Keratinocyte (primary cell): ENCODE results near the gene ZBTB34. TPM values are rescaled to one million over a fixed set of nuclear protein-coding genes. Genes with fewer than 3 reads are reported as not detected.

Experiments
- DNase-seq: peaks from one replicate; pipeline ENCODE4 v3.0.0-alpha.2; 2011; ENCODE audit warnings: low read depth, missing footprints, low spot score
- FAIRE-seq: peaks from 2 replicates; lab custom pipeline; 2011; peaks lifted over from hg19 to GRCh38; lab: Jason Lieb, UNC
- H2AFZ ChIP-seq: 2 replicates; pipeline ENCODE4 v1.6.0; 2012; ENCODE audit warnings: low read length, control low read depth, inconsistent platforms; ENCODE audit not compliant: control insufficient read depth
- H3K27ac ChIP-seq: 2 replicates; pipeline ENCODE4 v1.5.1; 2011; ENCODE audit warnings: low read length; ENCODE audit not compliant: control insufficient read depth, insufficient read depth
- H3K27me3 ChIP-seq: 3 replicates; pipeline ENCODE4 v1.6.0; 2011; ENCODE audit warnings: low read length; ENCODE audit not compliant: control insufficient read depth, insufficient read depth; ENCODE audit errors: extremely low read depth
- H3K36me3 ChIP-seq, 2 experiments: 2 replicates in 1 of 2; 3 replicates in 1 of 2; pipeline ENCODE4 v1.5.1; 2011; ENCODE audit warnings: low read length in 2 of 2, mild to moderate bottlenecking in 1 of 2; ENCODE audit not compliant: control insufficient read depth in 2 of 2, insufficient read depth in 2 of 2; ENCODE audit errors: extremely low read depth in 1 of 2
- H3K4me1 ChIP-seq: 3 replicates; pipeline ENCODE4 v1.5.1; 2011; ENCODE audit warnings: low read length; ENCODE audit not compliant: control insufficient read depth, insufficient read depth; ENCODE audit errors: extremely low read depth
- H3K4me2 ChIP-seq: 3 replicates; pipeline ENCODE4 v1.6.0; 2011; ENCODE audit warnings: low read depth, low read length; ENCODE audit not compliant: control insufficient read depth, insufficient read depth; ENCODE audit errors: extremely low read depth
- H3K4me3 ChIP-seq, 3 experiments: fragments of 200-600 bp in 1 of 3; sonication (generic) in 1 of 3; 2 replicates in 2 of 3; 3 replicates in 1 of 3; pipeline ENCODE4 v1.5.1; 2011 to 2016; ENCODE audit warnings: low read length in 3 of 3, mild to moderate bottlenecking in 3 of 3, control low read depth in 2 of 3, inconsistent platforms in 1 of 3, low read depth in 1 of 3, mixed read lengths in 1 of 3, mixed run types in 1 of 3, moderate library complexity in 1 of 3; ENCODE audit not compliant: control insufficient read depth in 2 of 3, insufficient read depth in 2 of 3; ENCODE audit errors: extremely low read depth in 1 of 3
- H3K79me2 ChIP-seq: 2 replicates; pipeline ENCODE4 v1.6.0; 2012; ENCODE audit warnings: low read length; ENCODE audit not compliant: control insufficient read depth, insufficient read depth
- H3K9ac ChIP-seq: 3 replicates; pipeline ENCODE4 v1.6.0; 2011; ENCODE audit warnings: low read length; ENCODE audit not compliant: control insufficient read depth, insufficient read depth; ENCODE audit errors: extremely low read depth
- H3K9me1 ChIP-seq: 3 replicates; pipeline ENCODE4 v1.6.0; 2011; ENCODE audit warnings: low read length; ENCODE audit not compliant: control insufficient read depth, insufficient read depth; ENCODE audit errors: extremely low read depth
- H3K9me3 ChIP-seq: 2 replicates; pipeline ENCODE4 v1.5.1; 2012; ENCODE audit warnings: low read depth, low read length; ENCODE audit not compliant: control insufficient read depth
- H4K20me1 ChIP-seq: 3 replicates; pipeline ENCODE4 v1.6.0; 2011; ENCODE audit warnings: low read length; ENCODE audit not compliant: control insufficient read depth, insufficient read depth; ENCODE audit errors: extremely low read depth
- CTCF ChIP-seq, 3 experiments: IDR thresholded peaks in 1 of 3; conservative IDR thresholded peaks in 1 of 3; optimal IDR thresholded peaks in 1 of 3; 2 replicates in 2 of 3; 3 replicates in 1 of 3; pipeline versions ENCODE3 to v1.5.1; 2011; ENCODE audit warnings: low read length in 3 of 3, mild to moderate bottlenecking in 3 of 3, moderate library complexity in 2 of 3, control low read depth in 1 of 3, inconsistent platforms in 1 of 3; ENCODE audit not compliant: insufficient read depth in 2 of 3; ENCODE audit errors: extremely low read depth in 1 of 3
- EZH2 ChIP-seq: IDR thresholded peaks from one replicate; pipeline ENCODE4 v1.6.1; 2012; ENCODE audit warnings: inconsistent platforms, mild to moderate bottlenecking, low read length, moderate library complexity
- dilution Hi-C: fragments of 300-500 bp; cut with MboI; formaldehyde crosslinking; loops from one replicate; pipeline ENCODE4 v1.7.0; 2020; ENCODE audit warnings: low sequenced_read_pairs; ENCODE audit not compliant: extremely low pct_ligation_motif_present
- polyA plus RNA-seq, 5 experiments: library from polyadenylated mRNA; depleted of rRNA in 3 of 5; stranded (reverse) in 3 of 5; stranded (forward) in 1 of 5; unstranded in 1 of 5; fragments of >200 nt; gene quantifications; 1 replicate in 1 of 5; 2 replicates in 3 of 5; 3 replicates in 1 of 5; pipeline versions ENCODE4 v1.2.1 to v1.2.3, GENCODE V29; 2011 to 2012; ENCODE audit warnings: missing spikeins in 2 of 5, low read depth in 1 of 5, low replicate concordance in 1 of 5

ZBTB34 gene
- polyA plus RNA-seq, 1 donor (not counting 4 experiments of a cell fraction or from before 2014, with no cell fraction given), result 6.4 TPM

- no peak overlapping the region for H3K27ac ChIP-seq
- DNase-seq (no peak), FAIRE-seq (no peak)
- H3K4me1 ChIP-seq, result peaks cover 8% of the 10 kb centered on the region
- no peak overlapping the region for H3K4me2 ChIP-seq
- no peaks in the 10 kb centered on the region for H3K9me3 ChIP-seq
- no peaks in the 10 kb centered on the region for H4K20me1 ChIP-seq
- dilution Hi-C loops, result no loop called here
- peaks cover 10% of the 10 kb centered on the region for H3K79me2 ChIP-seq
- H2AFZ ChIP-seq, result no peak overlapping the region
- H3K4me3 ChIP-seq, result no peak overlapping the region
- no peak overlapping the region for H3K9ac ChIP-seq
- no peaks in the 10 kb centered on the region for H3K9me1 ChIP-seq
- no peaks in the 10 kb centered on the region for H3K27me3 ChIP-seq
- TF ChIP-seq EZH2 (no peak), CTCF (optimal IDR thresholded peaks at IDR 0.05 in 1 of 3, IDR thresholded peaks at IDR 0.05 in 1 of 3, conservative IDR thresholded peaks at IDR 0.05 in 1 of 3; ENCODE audit: extremely low read depth in 1 of 3, insufficient read depth in 2 of 3, low read length in 3 of 3) (no peak)
- peaks cover 18 to 23% of the 10 kb centered on the region in 2 experiments for H3K36me3 ChIP-seq
Measured at GRCh38 chr9:126833710-126834345, 26.6 kb upstream of the ZBTB34 start.

GRCh38 chr9:126834672-126835071 is 25.8 kb upstream of the ZBTB34 start:
- TF ChIP-seq CTCF (optimal IDR thresholded peaks at IDR 0.05 in 1 of 3, IDR thresholded peaks at IDR 0.05 in 1 of 3, conservative IDR thresholded peaks at IDR 0.05 in 1 of 3; ENCODE audit: extremely low read depth in 1 of 3, insufficient read depth in 2 of 3, low read length in 3 of 3), result no peak
- TF ChIP-seq EZH2, result no peak

More at GRCh38 chr9:126834672-126835071, 25.8 kb upstream of the ZBTB34 start:
- Histone ChIP-seq H3K27me3 (no peaks in the 10 kb centered on the region), H3K9me3 (no peaks in the 10 kb centered on the region), H2AFZ (no peak overlapping the region), H3K27ac (no peak overlapping the region), H3K36me3 (peaks cover 19 to 23% of the 10 kb centered on the region in 2 experiments), H3K9me1 (no peaks in the 10 kb centered on the region), H3K9ac (no peak overlapping the region), H3K79me2 (peaks cover 10% of the 10 kb centered on the region), H3K4me1 (peaks cover 8% of the 10 kb centered on the region), H3K4me2 (no peak overlapping the region), H4K20me1 (no peaks in the 10 kb centered on the region), H3K4me3 (no peak overlapping the region)
- dilution Hi-C loops, result no loop called here
- DNase-seq, result no peak
- FAIRE-seq, result no peak
